Measurements from ENCODE around the gene NID2. TPM values are rescaled to one million over a fixed set of nuclear protein-coding genes. Genes with fewer than 3 reads are reported as not detected.
A peak's percentile ranks its signal among the peaks of the same experiment; 100 is the strongest.

The NID2 gene, protein sequence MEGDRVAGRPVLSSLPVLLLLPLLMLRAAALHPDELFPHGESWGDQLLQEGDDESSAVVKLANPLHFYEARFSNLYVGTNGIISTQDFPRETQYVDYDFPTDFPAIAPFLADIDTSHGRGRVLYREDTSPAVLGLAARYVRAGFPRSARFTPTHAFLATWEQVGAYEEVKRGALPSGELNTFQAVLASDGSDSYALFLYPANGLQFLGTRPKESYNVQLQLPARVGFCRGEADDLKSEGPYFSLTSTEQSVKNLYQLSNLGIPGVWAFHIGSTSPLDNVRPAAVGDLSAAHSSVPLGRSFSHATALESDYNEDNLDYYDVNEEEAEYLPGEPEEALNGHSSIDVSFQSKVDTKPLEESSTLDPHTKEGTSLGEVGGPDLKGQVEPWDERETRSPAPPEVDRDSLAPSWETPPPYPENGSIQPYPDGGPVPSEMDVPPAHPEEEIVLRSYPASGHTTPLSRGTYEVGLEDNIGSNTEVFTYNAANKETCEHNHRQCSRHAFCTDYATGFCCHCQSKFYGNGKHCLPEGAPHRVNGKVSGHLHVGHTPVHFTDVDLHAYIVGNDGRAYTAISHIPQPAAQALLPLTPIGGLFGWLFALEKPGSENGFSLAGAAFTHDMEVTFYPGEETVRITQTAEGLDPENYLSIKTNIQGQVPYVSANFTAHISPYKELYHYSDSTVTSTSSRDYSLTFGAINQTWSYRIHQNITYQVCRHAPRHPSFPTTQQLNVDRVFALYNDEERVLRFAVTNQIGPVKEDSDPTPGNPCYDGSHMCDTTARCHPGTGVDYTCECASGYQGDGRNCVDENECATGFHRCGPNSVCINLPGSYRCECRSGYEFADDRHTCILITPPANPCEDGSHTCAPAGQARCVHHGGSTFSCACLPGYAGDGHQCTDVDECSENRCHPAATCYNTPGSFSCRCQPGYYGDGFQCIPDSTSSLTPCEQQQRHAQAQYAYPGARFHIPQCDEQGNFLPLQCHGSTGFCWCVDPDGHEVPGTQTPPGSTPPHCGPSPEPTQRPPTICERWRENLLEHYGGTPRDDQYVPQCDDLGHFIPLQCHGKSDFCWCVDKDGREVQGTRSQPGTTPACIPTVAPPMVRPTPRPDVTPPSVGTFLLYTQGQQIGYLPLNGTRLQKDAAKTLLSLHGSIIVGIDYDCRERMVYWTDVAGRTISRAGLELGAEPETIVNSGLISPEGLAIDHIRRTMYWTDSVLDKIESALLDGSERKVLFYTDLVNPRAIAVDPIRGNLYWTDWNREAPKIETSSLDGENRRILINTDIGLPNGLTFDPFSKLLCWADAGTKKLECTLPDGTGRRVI (N-terminal part only)
- polyA plus RNA-seq (ENCODE audit: insufficient read length in 4 of 4) = 100 to 1,000 TPM in 2 of 4 donors, 10 to 100 TPM in 2; 94.5 to 105 (median 99.4) TPM

DNA sequence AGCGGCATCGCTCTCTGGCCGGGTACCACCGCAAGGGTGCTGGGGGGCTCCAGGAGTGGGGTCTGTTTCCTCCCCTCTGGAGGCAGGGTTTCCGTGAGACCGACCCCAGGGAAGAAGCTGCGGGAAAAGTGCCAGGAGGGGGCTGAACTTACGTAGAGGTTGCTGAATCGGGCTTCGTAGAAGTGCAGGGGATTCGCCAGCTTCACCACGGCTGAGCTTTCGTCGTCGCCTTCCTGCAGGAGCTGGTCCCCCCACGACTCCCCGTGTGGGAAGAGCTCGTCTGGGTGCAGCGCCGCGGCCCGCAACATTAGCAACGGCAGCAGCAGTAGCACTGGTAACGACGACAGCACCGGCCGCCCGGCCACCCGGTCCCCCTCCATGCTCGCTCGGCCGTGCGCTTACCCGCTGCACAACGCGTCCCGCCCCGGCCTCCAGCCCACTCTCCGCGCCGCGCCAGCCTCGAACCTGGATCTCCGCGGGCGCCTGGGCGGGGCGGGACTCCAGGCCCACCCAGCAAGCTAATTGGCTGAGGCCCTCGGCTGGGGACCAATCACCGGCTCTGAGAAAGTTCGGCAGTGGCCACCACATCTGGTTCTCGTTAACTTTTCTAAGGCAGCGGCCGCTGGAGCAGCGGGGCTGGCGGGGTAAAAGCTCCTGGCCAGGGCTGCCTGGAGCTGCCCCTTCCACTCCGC is at the start of gene NID2:
Gene NID2 (minus strand): TSS at position 445 of the 692 bp plus-strand sequence. CDS start 65 bp downstream, at position 380.
- DNase-seq (ENCODE audit: low read depth in 4 of 4, low spot score in 2 of 4) = peak in 3 of 4 donors; percentile 81 to 85 (median 82)

DNA sequence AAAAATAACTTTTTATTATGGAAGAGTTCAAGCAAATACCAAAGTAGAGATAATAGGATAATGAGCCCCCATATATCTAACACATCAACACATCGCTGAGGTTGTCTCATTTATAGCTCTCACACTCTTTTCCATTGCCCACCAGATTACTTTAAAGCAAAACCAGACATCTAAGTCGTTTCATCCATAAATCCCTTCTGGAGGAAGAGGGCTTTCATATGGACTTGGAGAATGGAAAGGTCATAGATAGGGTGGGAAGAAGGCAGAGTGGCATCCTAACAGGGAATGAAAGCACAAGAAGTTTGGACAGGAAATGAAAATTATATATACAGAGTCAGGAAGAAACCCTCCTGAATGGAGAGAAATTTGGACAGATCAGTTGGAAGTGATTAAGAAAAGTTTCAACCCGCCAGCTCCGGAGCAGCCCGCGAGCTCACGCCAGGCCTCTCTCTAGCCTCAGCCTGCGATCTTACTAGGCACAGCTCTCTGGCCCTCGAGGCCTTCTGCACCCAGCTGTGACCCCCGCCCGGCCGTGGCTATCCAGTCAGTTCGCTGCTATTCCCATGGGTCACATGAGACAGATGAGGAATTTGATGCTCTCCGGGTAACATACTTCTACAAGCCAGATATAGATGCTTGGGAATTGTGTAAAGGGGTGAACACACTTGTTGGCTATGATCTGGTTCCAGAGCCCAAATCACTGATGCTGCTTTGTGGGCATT is 48.4 kb upstream of the NID2 start:
- no peak for DNase-seq (ENCODE audit: low read depth in 4 of 4, low spot score in 2 of 4)

DNA sequence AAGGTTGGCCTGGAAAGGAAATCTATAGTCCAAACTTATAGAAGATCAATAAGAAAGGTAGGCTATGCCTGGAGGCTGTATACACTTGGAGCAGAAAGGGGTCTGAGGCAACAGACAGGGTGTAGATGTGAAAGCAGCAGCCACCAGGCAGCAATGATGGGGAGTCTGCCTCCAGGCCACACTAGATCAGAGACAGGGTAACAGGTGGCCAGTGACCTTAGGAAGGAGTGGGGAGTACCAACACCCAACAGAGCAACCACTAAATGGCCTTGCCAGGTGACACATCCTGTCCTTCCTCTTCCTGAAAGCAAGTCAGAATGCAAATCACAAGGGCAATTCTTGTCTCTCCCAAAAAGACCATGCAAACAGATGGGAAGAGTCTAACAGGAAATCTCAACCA is 46.4 kb upstream of the NID2 start:
- DNase-seq (ENCODE audit: low read depth in 4 of 4, low spot score in 2 of 4) = no peak

DNA sequence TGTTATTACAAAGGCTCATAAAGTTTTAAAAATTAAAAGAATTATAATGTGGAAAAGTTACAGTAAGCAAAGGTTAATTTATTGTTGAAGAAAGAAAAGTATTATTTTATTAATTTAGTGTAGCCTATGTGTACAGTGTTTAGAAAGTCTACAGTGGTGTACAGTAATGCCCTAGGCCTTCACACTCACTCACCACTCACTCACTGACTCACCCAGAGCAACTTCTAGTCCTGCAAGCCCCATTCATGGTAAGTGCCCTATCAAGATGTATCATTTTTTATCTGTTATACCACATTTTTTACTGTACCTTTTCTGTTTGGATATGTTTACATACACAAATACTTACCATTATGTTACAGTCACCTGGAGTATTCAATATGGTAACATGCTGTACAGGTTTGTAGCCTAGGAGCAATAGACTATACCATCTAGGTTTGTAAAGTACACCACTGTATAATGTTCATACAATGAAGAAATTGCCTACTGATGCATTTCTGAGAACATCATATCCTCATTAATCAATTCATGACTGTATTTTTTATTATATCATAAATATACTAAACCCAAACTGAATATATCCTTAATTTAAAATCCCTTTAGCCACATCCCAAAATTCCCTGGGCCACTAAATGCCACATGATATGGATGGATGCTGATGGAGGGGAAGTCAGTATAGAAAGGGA is 43.6 kb upstream of the NID2 start:
- DNase-seq (ENCODE audit: low read depth in 4 of 4, low spot score in 2 of 4) = no peak

DNA sequence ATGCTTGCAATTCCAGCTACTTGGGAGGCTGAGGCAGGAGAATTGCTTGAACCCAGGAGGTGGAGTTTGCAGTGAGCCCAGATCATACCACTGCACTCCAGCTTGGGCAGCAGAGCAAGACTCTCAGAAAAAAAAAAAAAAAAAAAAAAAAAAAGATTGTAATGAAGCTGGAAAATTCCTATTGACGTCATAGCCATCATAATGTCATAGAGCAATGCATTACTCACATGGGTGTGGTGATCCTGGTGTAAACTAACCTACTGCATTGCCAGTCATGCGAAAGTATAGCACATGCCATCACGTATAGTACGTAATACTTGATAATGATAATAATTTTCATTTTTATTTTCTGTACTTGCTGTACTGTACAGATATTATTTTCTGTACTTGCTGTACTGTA is 42.7 kb upstream of the NID2 start:
- no peak for DNase-seq (ENCODE audit: low read depth in 4 of 4, low spot score in 2 of 4)

DNA sequence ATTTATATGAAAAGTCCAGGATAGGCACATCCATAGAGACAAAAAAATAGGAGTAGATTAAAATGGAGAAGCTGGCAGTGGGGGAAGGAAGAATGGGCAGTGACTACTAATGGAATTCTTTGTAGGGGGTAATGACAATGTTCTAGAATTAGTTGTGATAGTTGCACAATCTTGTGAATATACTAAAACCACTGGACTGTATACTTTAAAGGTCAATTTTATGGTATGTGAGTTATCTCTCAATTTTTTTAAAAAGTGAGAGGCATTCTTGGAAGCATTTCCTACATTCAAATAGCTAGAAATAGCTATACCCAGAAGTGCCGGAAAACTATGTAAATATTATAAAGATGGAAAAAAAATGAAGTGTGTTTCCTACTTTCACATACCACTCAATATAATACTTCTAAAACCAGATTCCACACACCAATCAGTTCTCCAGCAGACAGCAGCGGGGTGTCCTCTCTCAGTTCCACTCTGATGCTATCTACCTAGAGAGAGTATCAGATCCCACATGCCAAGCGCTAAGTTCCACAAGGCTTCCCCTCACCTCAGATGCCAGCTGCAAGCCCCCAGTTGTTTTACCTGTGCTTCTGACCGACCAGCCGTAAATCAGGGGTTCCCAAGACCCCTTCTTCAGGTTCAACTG is 41.7 kb upstream of the NID2 start:
- DNase-seq (ENCODE audit: low read depth in 4 of 4, low spot score in 2 of 4) = no peak

DNA sequence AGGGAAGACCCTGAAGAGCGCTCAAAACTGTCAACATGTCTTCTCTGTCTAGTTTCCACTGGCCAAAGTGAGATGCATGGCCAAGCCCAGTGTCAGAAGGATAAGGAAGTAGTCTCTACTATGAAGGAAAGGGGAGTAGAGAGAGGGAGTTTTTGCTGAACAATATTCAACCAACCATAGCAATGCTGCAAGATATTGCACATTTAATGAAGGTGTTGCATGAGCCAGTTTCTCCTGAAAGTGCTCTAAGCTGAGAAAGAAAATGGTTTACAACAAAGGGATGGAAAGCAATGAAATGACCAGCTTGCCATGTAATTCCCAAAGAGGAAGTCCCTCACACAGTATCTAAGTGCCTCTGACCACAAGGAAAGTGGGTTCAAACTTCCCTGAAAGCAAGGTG is 40.0 kb upstream of the NID2 start:
- no peak for DNase-seq (ENCODE audit: low read depth in 4 of 4, low spot score in 2 of 4)

DNA sequence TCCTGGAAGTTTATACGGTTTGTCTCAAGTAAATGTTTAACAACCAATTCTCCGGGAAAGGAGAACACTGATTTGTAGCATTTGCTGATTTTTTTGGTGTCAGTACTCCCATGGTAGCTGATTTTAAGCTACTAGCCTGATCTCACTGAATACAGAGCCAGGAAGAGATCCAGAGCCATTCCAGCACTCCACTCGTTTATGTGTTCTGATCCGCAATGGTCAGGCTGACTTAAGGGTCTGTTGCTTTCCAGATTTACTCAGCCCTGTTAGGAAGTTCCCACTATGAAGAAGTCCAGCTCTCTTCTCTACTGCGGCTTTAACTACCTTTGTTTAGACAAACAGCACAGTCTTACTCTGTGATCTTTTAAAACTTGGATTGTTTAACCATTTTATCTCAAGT is 38.0 kb upstream of the NID2 start:
- no peak for DNase-seq (ENCODE audit: low read depth in 4 of 4, low spot score in 2 of 4)

DNA sequence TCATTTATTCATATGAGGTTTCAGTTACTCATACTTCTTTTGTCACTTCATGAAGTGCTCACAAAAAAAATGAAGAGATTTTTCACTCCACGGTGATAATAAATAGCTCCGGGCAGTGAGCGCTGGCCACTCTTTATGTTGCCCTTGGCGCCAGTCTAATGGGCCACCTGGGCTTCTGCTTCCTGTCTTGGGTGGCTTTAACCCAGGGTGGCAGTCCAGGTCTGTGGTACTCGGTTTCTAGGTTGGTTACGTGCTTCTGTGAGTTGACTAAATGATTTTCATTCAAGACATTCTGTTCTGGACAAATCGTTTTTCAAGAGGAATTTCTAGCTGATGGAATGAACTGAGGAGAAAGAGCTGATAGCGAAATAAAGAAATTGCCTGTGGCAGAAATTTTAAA is 34.6 kb upstream of the NID2 start:
- no peak for DNase-seq (ENCODE audit: low read depth in 4 of 4, low spot score in 2 of 4)

DNA sequence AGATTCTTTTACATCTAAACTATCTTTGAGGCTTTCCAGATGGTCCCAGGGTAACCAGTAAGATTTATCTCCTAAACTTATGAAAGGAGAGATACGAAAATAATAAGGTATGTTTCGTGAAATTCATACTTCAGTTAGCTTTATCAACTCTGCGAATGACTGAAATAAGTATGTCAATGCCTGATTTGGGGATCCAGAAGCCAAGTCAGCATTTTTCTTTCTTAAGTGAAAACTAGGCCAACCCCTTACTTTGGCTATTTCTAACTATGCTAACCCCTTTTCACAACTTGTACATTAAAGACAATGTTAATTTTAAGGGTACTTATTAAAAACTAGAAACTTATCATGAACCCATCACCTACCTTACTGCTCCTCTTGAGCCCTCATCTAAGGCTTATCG is 26.9 kb upstream of the NID2 start:
- DNase-seq (ENCODE audit: low read depth in 4 of 4, low spot score in 2 of 4) = no peak

DNA sequence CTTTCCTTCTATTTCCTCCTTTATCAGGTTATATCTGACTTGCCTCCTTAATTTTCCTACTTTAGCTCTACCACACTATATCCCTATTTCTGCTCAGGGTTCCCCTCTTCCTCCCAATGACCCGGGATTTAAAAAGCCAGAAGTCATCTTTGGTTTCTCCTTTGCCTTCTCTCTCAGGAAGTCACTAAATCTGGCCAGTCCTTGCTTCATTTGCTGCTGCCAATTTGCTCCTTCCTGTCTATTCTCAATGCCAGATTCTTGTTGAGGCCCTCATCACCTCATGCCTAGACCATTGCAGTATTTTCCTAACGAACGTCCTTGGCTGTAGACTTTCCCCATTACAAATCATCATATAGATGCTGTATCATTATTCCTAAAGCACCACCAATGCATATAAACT is 26.5 kb upstream of the NID2 start:
- DNase-seq (ENCODE audit: low read depth in 4 of 4, low spot score in 2 of 4) = no peak

DNA sequence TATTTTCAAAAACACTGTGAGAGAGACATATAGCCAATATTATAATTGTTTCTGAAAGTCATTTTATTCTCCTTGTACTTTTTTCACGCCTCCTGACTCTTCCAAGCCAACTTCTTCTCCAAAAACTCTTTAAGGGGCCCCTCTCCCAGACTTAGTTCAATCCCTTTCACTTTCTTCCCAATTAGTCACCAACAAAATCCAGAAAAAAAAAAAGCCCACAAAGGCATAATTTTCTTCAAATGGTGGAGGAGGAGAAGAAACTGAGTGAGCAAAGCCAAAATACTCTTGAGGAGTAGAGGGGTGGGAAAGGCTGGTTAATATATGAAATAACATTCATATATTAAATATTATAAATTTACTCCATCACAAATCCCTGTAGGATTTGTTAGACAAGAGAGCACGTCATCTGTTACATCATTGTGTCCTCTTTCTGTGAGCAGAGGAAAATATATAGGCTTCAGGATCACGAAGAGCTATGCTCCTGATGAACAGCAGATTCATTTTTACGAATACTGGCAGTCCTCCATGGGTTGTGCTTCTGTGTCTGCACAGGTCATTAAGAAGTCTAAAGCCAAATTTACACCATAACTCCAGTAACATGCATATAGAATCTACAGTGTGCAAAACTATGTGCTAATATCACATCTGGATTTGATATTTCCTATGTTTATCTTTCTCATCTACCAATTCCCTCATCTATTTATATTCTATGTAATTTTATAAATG is 25.9 kb upstream of the NID2 start:
- no peak for DNase-seq (ENCODE audit: low read depth in 4 of 4, low spot score in 2 of 4)

DNA sequence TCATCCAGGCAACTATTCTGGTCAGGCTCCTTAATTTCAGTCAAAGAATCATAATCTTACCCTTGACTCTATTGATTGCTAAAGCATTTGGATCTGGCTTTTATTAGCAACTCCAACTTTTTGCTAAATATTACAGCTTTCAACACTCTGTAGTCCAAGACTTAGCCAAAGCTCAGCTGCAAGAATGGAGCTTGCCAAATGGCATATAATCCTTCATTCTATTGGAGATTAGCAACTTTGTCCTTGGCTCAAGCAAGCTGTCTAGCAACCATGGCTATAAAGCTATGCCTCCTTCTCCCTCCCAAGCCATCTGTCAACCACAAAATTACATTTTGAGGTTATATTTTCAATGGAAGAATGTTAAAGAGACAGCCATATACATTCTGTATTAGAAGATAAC is 23.1 kb upstream of the NID2 start:
- no peak for DNase-seq (ENCODE audit: low read depth in 4 of 4, low spot score in 2 of 4)

DNA sequence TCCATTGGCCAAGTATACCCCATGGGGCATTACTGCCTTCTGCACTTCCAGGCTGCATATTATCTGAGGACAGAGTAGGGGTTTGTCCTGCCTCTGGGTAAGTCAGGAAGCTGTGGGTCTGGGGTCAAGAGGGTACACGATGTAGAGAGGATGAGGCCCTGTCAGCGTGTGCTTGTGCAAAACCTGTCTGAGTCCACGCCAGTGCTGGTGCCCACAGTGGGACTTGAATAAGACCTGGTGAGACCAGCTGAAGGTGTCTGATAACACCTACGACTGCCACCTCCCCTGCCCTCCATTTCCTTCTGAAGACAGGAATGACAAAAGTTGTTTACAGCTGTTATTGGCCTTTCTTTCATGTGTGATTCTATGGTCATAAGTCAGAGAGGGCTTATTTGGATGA is 22.1 kb upstream of the NID2 start:
- no peak for DNase-seq (ENCODE audit: low read depth in 4 of 4, low spot score in 2 of 4)

DNA sequence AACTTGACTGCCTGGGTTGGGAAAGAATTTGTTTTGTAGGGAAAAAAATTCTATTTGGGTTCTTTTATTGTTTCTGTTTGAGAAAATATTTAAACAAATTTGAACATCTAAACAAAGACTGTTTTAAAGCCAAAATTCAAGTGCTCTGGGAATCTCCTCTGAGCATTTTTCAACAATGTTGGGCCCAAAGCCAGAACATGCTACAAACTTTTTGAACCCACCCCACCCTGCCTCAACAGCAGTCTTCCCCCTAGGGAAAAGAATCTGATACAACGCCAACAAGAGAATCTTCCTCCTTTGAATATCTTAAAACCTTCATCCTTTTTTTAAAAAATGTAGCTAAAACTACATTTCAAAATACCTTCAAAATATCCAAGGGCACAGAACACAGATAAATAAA is 20.4 kb upstream of the NID2 start:
- DNase-seq (ENCODE audit: low read depth in 4 of 4, low spot score in 2 of 4) = no peak

DNA sequence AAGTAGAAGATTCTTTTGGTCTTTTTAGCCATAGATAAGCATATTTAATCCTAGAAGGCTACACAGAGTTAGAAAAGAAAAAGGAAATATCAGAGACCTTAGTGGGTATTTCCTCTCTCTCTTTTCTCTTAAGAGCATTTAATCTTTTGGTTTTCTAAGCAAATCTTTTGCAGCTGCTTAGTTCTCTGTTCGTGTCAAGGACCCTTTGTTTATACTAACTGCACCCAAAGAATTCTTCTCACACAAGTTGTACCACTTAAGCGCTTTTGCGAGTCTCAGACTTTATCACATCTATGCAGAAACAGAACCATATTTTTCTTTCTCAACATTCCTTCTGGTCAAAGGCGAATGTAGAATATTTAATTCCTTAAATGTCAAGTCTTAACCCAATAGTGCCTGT is 17.9 kb upstream of the NID2 start:
- DNase-seq (ENCODE audit: low read depth in 4 of 4, low spot score in 2 of 4) = no peak

DNA sequence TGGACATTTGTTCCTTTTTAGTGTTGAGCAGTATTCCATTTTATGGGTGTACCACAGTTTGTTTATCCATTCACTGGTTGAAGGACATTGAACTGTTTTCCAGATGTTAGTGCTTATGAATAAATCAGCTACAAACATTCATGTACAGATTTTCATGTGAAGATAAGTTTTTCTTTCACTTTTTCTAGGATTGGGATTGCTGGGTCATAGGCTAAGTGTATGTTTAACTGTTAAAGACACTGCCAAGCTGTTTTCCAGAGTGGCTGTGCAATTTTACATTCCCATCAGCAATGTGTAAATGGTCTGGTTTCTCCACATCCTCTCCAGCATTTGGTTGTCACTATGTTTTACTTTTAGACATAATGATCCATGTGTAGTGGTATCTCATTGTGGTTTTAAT is 14.0 kb upstream of the NID2 start:
- no peak for DNase-seq (ENCODE audit: low read depth in 4 of 4, low spot score in 2 of 4)

DNA sequence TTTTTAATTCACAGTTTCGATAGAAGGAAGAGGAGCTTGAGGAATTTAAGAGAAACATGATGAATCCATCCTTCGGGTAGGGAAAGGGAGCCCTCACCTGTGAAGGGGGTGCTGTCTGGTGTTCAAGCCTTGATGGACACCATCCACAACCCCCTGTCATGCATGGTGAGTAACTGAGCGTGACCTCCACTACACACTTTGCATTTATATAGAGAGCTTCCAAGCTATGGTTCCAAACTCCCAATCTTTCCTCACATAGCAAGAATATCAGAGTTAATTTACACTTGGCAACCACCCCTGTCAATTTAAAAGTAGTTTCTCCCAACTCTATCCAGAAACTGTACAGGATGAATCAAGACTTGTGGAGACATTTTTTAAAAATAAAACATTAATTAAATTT is 13.1 kb upstream of the NID2 start:
- DNase-seq (ENCODE audit: low read depth in 4 of 4, low spot score in 2 of 4) = no peak
